Measurements from ENCODE around the gene BAG3.

DNA sequence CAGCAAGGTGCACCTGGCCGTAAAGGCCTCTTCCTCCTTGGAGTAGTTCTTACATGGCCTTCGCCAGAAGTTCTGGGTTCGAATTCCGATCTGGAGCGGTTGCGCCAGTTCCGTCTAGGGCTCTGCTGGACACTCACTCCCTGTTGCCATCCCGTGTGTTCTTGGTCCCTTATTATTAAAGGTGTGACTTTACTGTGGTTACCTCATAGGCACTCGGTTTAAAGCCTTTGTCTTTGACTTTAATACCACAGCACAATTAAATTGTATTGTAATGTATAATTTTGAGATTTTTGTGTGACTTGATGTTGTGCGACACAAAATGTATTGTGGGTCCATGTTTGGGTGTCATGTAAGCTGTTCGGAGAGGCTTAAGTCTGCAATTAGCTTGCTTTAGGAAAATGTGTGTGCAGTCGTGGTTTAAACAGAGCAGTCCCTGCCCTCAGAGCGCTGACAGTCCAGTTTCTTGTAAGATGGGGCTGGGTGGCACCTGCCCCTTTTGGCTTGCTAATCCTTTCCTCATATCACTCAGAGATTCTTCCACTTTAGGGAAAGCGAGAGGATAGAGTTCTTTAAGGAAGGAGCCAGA lies 75.6 kb downstream of the BAG3 start:
- TF ChIP-seq, protein P1, sequence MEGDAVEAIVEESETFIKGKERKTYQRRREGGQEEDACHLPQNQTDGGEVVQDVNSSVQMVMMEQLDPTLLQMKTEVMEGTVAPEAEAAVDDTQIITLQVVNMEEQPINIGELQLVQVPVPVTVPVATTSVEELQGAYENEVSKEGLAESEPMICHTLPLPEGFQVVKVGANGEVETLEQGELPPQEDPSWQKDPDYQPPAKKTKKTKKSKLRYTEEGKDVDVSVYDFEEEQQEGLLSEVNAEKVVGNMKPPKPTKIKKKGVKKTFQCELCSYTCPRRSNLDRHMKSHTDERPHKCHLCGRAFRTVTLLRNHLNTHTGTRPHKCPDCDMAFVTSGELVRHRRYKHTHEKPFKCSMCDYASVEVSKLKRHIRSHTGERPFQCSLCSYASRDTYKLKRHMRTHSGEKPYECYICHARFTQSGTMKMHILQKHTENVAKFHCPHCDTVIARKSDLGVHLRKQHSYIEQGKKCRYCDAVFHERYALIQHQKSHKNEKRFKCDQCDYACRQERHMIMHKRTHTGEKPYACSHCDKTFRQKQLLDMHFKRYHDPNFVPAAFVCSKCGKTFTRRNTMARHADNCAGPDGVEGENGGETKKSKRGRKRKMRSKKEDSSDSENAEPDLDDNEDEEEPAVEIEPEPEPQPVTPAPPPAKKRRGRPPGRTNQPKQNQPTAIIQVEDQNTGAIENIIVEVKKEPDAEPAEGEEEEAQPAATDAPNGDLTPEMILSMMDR (IDR thresholded peaks at IDR 0.05; ENCODE audit: low read depth, low read length) = no peak
- TF ChIP-seq, protein P2, sequence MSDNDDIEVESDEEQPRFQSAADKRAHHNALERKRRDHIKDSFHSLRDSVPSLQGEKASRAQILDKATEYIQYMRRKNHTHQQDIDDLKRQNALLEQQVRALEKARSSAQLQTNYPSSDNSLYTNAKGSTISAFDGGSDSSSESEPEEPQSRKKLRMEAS (IDR thresholded peaks at IDR 0.05; ENCODE audit: low read depth, low read length) = no peak

Measured in NB4 (cell line).